GM20431 (cell line): ENCODE data around the gene PSMA7.

ENCODE experiments used
- in situ Hi-C: fragments of 300-500 bp; cut with MseI, MboI; formaldehyde crosslinking; loops from one replicate; pipeline ENCODE4 v1.15.0; 2020; ENCODE audit warnings: low sequenced_read_pairs; ENCODE audit not compliant: unreplicated experiment

Gene PSMA7

DNA sequence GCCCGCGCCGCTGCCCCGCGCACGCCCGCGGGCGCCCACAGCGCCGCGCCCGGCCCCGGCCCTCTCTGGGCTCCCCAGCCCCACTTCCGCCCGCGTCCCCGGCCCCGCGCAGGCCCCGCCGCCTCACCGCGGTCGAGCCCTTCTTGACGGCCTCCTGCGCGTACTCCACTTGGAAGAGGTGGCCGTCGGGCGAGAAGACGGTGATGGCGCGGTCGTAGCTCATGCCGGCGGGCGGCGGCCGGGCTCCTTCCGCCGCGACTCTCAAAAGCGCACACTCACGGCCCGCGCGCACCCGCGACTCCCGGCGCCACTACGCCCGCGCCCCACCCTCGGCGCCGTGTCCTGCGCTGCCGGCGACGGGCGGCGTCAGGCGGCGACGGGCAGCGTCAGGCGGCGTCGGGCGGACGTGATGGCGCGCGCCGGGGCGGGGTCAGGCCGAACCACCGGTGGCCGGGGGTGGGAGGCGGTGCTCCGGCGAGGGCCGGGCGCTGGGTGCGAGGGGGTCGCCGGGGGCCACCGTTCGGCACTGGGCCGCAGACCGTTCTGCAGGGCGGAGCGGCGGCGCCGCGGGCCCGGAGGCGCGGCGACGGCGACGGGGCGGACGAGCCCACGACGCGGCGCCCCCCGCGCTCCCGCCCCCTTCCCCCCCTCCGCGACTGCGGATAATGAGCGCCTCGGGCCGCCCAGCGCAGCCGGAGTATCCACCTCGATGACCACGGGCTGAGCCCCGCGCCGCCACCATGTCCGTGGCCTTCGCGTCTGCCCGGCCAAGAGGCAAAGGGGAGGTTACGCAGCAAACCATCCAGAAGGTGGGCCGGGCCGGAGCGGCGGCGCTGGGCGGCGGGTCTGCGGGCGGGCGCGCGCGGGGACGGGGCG, at the start of gene PSMA7, which contains the start of gene SS18L1:
TSS of gene PSMA7 (minus strand) at position 314 of the 876 bp plus-strand sequence. CDS start at position 223, 91 bp downstream.
TSS of gene SS18L1 (plus strand) at position 689 of the 876 bp plus-strand sequence. CDS start at position 741, 52 bp downstream.
- in situ Hi-C loops: no loop called here

DNA sequence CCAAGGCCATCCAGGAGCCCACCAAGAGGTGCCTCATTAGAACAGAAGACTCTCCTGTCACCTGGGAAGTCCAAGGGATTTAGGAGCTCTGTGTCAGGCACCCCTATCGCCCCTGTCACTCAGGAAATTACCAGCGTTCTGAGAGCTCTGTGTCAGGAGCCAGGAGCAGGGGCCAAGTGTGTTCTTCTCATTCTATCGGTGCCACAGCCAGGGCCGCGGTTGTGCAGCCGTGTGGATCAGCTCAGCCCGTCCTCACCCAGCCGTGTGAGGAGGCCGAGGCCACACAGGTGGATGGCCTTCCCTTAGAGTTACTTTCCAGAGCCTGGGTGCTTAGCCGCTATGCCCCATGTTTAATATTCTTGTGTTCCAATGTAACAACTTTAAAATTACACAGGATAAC, 49.4 kb upstream of the PSMA7 start:
- in situ Hi-C loops: no loop called here

DNA sequence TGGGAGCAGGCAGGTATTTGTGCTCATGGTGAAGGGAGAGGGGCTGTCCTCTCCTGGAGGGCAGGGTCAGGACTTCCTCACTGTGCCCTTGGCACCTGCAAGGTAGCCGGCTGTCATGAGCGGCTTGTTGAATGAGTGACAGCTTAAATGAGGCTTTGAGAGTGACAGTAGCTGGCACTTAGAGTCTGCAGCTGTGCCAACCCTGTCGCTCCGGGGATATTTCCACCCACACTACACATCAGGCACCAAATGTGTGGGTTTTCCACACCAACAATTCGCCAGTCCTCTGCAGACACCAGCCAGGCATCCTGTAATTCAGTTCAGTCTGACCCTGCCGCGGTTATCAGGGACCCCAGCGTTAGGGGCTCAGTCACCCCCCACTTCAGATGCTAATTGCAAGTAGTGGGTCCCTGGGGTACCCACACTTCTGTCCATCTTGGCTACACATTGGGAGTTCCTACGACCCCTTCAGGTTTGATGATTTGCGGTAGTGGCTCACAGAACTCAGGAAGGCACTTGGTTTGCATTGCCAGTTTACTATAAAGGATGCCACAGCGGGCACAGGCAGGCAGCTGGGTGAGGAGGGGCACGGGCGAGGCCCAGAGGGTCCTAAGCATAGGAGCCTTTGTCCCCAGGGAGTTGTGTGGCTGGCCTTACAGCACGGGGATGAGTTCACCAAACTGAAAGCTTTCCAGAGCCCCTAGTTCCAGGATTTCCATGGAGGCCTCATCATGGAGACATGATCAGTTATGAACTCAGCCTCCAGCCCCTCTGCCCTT, 48.8 kb upstream of the PSMA7 start:
- in situ Hi-C loops: no loop called here

GRCh38 chr20:62190639-62191411, 47.6 kb upstream of the PSMA7 start:
- in situ Hi-C loops: no loop called here

GRCh38 chr20:62186887-62187866, 44.0 kb upstream of the PSMA7 start:
- in situ Hi-C loops: no loop called here

GRCh38 chr20:62186096-62186426, 42.9 kb upstream of the PSMA7 start:
- in situ Hi-C loops: no loop called here

GRCh38 chr20:62183426-62184142, 40.4 kb upstream of the PSMA7 start:
- in situ Hi-C loops: no loop called here

DNA sequence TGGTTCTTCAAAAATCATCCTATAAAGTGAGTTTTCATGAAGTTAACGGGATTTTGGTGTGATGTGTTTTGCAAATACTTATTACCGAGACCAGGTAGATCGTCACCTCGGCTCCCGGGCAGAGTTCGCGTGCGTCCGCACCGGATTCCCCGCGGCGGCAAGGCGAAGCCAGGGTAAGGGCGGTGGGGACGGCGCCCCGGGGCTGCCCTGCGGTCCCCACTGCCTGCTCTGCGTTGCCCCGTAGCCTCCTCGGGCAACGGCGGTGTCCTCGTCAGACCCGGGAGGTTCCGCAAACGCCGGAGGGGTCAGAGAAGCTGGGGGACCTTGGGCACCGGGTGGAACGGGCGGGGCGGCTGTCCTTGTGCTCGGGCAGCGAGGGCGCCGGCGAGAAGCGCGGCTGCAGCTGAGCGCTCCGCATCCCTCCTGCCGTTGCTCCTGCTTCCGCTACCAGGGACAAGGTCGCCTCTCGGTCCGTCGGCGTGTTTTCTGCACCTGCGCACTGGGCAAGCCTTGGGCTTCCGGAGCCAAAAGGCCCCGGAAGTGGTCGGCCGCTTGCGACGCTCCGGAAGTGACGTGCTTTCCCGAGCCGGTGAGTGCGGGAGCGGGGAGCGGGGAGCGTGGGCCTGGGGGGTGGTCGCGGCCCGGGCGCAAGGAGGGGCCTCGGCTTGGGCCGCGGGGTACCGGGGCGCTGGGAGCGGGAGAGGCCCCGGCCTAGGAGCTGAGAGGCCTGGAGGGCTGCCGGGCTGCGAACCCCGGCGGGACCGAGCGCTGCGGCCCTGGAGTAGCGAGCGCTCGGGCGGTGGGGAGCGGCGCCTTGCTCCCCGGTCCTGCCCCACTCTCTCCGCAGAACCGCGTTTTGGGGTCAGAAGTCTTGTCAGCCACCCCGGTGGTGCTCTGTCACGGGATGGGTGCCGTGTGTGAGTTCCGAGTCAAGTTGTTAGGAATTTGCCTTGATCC, 39.6 kb upstream of the PSMA7 start, which contains the start of gene MTG2:
TSS of gene MTG2 (plus strand) at position 560 of the 957 bp plus-strand sequence. CDS start 10,393 bp downstream, outside the sequence.
- in situ Hi-C loops: no loop called here

GRCh38 chr20:62181808-62182207, 38.6 kb upstream of the PSMA7 start:
- in situ Hi-C loops: no loop called here

DNA sequence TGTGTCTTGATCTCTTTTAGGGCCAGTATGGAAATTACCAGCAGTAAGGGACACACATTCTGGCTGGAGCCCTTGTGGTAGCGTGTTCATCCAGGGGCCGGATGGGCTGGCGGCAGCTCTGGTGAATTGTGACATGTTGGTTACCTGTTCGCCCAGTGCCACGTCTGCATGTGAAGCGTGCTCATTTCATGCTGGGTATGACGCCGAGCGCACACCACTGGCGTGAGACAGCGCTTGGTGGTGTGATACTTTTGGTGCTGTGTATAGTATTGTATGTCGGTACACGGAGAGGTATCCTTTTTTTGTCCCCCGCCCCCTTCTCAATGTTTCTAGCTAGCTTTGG, 35.9 kb upstream of the PSMA7 start:
- in situ Hi-C loops: no loop called here

- in situ Hi-C loops: no loop called here
Observed at GRCh38 chr20:62178316-62179161, 35.3 kb upstream of the PSMA7 start.

DNA sequence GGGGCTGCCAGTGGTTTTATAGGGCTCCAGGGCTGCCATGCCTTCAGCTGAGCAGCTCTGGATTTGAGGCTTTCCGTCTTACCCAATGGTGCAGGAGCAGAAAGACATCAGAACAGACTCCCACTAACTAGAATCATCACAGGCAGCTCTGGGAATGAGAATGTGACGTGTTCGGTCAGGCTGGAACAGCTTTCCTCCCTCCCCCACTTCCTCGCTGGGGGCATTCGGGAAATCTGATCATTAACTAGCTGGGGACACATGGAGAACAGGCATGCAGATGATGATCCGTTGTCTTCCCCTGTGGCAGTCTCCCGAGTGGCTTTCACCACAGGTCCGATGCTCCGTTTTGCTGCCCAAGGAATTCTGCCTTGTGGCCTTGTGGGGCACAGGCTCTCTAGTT, 34.1 kb upstream of the PSMA7 start:
- in situ Hi-C loops: no loop called here

- in situ Hi-C loops: no loop called here
Observed at GRCh38 chr20:62176866-62177265, 33.7 kb upstream of the PSMA7 start.

DNA sequence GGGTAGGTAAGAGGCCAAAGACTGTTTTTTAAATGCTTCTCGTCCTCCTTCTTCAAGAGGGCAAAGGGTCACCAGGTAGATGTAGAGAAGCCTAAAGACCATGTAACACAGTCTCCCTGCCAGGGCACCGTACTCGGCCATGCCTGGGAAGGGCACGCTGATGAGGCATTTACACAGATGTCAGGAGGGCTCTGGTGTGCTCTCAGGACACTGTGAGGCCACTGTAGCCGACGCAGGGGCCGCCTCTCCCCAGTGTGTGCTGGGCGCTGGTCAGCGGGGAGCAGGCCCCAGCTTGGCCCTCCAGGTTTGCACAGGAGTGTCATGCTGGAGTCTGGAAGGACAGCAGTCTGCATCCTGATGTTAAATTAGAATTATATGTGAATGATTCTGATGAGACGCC, 32.5 kb upstream of the PSMA7 start:
- in situ Hi-C loops: no loop called here

DNA sequence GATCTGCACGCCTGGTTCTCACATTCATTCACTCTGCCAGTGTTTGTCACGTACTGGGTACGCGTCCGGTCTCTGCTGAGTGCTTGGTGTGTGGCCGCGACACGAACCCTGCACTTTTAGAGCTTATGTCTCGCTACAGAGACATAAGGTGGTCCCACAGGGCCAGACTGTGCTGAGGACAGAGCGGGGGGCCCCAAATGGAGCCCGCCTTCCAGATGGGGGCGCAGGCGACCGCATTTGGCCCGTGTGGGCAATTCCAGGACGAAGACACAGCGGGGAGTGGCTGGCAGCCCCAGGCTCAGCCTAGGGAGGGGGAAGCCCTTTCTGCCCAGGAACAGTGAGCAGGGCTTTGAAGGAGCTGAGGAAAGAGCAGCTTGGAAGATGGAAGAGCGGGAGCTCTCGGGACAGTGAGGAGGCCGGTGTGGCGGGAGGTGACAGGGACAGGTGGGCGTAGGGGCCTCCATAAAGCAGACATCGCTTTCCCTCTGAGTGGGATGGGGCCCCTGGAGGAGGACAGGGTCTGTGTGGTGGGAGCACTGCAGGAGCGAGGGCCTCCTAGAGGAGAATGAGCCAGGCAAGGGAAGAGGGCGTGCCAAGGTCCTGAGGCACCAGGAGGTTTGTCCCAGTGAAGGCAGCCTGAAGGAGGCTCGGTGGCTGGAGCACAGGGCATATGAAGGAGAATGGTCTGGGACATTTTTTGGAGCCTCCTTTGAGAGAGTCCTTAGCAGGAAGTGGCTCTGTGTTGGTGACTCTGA, 31.9 kb upstream of the PSMA7 start:
- in situ Hi-C loops: no loop called here
